Hippocampal formation (tissue), 2 donors: ENCODE measurements around the gene JMY.

ENCODE experiments used
- DNase-seq, 2 donors: peaks; one replicate each; lab custom pipeline; 2025; lab: John Stamatoyannopoulos, UW

JMY gene

DNA sequence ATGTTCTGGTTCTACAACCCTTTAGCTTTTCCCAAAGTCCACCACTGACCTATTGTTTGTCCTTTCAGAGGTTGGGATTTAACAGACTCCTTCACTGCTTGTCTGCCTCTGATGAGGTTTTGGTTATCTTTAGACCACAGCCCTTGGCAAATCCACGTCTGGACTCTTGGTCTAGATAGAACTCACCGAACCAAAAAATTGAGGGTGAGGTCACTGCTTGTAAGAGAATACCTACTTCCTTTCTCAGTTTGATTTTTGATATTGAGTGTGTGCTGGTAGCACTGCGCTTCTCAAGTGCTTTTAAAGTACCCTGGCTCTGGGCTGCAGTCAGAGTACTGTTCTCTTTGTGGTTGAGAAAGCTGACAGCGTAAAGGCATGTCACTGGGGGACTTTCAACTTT, 61.7 kb downstream of the JMY start:
- no peak for DNase-seq

DNA sequence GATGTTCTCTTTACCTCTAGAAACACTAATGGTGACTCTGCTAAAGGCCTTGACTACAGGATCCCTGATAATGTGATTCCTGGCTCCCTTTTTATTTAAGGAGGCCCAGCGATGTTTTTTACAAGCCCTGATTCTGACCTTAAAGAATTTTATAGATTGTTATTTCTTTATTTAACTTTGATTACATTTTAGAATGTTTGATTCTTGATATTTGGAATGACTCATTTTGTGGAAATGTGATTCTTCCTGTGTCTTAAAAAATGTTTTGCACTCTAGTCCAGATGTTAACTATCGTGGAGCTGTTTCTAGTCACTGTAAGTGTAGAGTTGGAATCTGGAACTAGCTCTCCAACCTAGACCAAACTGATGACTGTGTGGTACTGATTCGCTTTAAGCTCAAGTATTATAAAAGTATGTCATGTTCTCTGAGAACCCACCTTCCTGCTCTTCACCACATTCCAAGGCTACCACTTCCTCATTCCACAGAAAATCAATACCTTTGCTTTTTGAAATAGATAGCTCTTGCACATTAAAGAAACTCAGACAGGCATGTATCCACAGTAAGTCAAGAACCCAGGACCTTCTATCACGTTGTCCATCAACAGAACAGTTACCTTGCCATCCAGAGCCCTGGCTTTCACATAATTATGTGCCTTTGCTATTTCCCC, 65.2 kb downstream of the JMY start:
- no peak for DNase-seq

DNA sequence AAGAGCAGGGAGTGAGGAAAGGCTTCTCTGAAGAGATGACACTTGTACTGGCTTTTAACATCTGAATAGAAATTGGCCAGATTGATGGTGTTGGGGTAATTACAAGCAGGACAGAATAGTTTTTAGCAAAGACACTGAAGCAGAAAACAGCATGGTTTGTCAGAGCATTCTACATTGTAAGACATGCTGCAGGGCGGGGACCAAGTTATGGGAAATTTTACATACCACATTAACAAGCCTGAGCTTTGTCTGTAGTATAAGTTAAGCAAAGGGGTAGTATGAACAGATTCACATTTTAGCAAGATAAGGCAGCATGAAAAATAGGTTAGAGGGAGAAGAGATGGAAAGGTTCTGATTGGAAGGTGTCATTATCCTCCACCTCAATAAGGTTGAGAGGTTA, 66.5 kb downstream of the JMY start:
- no peak for DNase-seq

DNA sequence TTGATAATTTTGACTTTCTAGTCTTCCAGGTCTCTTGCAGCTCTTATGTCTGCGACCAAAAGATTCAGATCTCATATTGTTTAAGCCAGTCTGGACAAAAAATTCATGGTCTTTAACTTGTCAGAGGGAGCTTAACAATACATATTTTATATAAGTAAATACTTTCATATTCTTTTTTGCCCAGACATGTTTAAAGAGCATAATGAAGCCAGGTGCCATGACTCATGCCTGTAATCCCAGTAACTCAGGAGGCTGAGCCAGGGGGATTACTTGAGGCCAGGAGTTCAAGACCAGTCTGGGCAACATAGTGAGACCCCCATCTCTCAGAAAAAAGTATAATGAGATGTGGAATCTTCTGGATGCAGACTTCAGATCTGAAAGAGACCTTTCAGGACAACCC, 69.8 kb downstream of the JMY start:
- DNase-seq, result no peak

DNA sequence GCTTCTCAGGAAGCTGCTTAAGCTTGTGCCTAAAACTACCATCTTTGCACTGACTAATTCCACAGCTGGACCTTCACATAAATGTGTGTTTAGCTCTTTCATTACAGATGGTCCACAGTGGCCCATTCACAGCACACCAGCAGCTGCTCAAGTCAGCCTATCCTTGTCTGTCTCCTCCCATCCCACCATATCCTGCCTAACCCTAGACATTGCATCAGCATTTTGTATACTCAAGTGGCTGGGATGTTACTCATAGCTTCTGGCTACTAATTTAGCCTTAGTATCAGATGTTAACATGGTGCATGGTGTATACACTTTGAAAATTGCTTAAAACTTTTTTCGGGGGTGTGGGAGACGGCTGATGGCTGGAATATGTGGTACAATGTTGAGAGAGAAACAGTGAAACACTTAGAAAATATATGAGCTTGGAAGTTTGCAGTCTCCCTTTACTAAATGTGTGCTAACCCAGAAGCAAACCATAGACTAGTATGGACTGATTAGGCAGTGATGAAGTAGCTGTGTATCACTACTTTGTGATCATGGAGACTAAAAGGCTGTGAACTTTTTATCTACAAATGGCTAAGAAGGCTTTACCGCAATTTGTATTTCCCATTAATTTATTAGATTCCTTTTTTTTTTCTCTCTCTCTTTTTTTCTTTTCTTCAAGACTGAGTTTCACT, 83.1 kb downstream of the JMY start:
- DNase-seq, result no peak

DNA sequence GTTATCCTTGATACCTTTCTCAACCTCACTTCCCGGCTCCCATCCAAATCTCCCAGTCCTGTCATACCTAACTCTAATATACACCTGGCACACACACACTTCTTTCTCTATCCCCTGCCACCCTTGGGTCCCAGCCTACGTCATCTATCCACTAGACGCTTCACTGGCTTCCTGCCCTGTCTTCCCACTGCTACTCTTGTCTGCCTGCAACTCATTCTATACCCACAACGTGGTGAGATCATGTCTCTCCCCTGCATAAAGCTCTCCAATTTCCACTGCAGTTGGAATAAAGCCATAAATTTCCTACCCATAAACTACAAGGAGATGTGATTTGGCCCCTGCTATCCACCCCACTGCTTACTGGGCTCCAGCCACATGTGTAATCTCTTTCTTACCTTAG, 93.5 kb downstream of the JMY start:
- DNase-seq, result no peak

DNA sequence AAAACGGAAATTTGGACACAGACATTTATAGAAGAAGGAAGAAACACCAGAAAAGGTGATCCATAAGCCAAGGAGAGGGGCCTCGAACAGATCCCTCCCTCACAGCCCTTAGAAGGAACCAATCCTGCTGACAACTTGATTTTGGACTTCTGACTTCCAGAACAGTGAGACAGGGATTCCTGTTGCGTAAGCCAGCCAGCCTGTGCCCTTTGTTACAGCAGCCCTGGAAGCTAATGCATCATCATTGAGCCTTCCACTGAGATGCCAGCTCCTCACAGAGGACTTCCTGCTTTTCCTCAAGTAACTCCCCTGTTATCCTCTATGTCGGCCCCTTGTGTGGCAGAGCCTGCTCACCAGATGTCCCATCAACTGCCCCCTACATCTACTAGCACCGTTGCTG, 94.1 kb downstream of the JMY start:
- no peak for DNase-seq

DNA sequence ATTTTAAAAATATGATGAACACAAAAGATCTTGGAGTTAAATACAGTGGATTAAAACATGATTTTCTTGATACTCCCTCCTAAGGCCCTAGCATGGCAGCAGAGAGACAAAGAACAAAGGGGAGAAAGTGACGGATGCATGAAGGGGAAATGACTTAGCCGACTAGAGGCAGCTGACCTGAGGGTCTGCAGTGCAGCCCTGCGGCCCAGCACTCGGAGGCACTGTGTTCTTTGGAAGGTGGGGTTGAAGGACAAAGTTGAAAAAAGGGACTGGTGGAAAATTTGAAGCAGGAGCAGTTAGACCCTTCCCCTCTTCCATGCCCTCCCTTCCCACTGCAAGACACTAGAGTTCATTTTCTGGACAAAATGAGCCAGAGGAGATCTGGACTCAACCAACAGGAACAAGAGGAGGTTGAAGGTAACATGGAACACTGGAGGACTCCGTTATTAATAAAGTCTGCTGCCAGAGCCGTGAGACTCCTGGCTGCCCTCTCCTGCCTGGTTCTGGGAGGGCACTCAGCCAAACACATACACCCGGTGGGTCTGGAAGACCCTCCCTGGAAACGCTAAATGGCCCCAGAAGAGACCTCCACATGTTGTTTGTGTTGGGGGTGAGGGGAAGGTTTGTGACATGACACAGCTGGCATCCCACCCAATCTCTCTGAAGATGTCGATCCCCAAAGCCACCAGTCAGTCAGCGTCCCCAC, 98.1 kb downstream of the JMY start:
- no peak for DNase-seq

DNA sequence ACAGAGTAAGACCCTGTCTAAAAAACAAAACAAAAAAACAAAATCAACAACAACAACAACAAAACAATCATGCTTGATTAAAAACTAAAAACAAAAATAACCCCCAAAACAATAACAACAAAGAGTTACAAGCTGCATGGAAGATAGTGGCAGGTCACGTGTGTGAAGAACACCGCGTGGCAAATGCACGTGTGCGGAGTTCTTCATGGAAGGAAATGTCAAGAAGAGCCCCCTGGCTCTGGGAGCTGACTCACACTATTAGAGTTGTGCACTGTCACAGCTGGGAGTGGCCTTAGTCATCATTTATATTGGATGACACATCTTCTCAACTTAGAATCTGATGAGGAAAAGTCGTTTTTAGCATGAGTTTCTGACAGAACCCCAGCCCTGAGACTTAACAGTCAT, 110.5 kb downstream of the JMY start:
- DNase-seq, result no peak

DNA sequence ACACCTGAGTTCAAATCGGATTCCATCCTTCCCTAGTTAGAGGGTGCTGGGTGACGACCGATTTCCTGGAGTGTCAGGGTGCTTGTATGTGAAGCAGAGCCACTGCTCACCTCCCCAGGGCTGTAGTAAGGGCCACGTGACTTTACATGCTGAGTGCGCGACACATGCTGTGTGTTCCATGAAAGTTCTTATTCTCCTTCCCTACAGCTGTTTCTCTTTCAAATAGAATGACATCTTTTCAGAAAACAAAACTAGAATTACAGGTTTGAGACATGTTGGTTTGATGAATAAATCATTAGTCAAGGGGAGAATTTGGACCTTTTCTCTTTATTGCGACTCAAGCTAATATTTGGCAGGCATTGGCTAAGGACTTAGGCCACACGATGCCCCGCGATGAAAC, 113.1 kb downstream of the JMY start:
- no peak for DNase-seq

DNA sequence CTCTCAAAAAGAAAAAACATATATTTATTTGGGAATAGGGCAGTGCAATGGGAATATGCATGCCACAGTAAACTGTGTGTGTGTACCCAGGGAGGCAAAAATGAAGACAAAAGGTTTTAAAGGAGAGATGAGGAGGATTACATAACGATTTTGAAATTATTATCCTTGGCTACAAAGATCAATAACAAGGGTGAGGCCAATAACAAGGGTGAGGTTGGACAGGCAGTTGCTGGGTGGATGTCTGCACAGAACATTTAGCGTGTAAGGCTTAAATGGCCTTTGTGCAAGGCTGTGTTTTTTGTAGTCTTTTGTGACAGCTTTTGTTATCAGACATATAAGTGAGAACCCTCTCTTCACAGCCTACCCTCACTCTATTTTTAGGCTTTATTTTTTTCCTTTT, 114.0 kb downstream of the JMY start:
- DNase-seq, result no peak

DNA sequence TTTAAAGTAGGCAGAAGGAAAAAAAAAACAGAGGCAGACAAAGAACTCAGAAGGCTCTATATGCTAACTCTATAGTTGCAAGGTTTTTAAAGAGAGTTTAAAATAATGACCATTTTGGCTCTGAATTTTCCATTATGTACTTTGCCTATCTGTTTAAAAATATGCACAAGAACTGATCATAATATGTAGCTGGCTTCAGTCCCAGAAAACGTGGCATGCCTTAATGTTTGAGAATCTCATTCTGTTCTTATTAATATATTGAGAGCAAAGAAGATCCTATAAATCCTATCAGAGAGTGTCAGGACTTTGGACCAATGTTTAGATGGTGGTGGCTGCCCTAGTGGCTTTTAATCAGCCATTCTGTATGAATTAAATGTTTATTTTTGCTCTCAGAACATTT, 121.5 kb downstream of the JMY start:
- no peak for DNase-seq
